Measurements from ENCODE around the gene PELI1.

Gene PELI1

GRCh38 chr2:64128406-64128805 is 15.8 kb downstream of the PELI1 start:
- no peak overlapping the region for H3K27ac ChIP-seq (ENCODE audit: low read depth, low read length, poor library complexity, severe bottlenecking)
- H3K4me2 ChIP-seq (ENCODE audit: low read length) = no peak overlapping the region
- no peaks in the 10 kb centered on the region for H3K9me2 ChIP-seq (ENCODE audit: low read depth, low read length)
- H3K79me2 ChIP-seq (ENCODE audit: insufficient read depth, low read length) = peaks cover 99% of the 10 kb centered on the region
- H3K4me1 ChIP-seq (ENCODE audit: insufficient read depth, low read length, severe bottlenecking) = peaks cover 76% of the 10 kb centered on the region
- no peaks in the 10 kb centered on the region for H3K9me3 ChIP-seq (ENCODE audit: low read length)
- no peak overlapping the region for H3K9ac ChIP-seq (ENCODE audit: low read length)
- no peak overlapping the region for H3K4me3 ChIP-seq (ENCODE audit: low read depth, low read length, poor library complexity, severe bottlenecking)
- H4K20me1 ChIP-seq (ENCODE audit: insufficient read depth, low read length) = no peaks in the 10 kb centered on the region
- H3K27me3 ChIP-seq (ENCODE audit: insufficient read depth, low read length) = no peaks in the 10 kb centered on the region
- TF ChIP-seq, protein P1, sequence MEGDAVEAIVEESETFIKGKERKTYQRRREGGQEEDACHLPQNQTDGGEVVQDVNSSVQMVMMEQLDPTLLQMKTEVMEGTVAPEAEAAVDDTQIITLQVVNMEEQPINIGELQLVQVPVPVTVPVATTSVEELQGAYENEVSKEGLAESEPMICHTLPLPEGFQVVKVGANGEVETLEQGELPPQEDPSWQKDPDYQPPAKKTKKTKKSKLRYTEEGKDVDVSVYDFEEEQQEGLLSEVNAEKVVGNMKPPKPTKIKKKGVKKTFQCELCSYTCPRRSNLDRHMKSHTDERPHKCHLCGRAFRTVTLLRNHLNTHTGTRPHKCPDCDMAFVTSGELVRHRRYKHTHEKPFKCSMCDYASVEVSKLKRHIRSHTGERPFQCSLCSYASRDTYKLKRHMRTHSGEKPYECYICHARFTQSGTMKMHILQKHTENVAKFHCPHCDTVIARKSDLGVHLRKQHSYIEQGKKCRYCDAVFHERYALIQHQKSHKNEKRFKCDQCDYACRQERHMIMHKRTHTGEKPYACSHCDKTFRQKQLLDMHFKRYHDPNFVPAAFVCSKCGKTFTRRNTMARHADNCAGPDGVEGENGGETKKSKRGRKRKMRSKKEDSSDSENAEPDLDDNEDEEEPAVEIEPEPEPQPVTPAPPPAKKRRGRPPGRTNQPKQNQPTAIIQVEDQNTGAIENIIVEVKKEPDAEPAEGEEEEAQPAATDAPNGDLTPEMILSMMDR (IDR thresholded peaks at IDR 0.05; ENCODE audit: low read length) = no peak
- no peak for TF ChIP-seq EZH2 (IDR thresholded peaks at IDR 0.05; ENCODE audit: borderline replicate concordance, low read length)
- no peak overlapping the region for H2AFZ ChIP-seq (ENCODE audit: low read length)
- H3K36me3 ChIP-seq (ENCODE audit: insufficient read depth, low read length) = peaks cover 50% of the 10 kb centered on the region
- no peaks in the 10 kb centered on the region; the same call in 1 of the 2 replicates for H3F3A ChIP-seq (ENCODE audit: insufficient read depth, low read length)

DNA sequence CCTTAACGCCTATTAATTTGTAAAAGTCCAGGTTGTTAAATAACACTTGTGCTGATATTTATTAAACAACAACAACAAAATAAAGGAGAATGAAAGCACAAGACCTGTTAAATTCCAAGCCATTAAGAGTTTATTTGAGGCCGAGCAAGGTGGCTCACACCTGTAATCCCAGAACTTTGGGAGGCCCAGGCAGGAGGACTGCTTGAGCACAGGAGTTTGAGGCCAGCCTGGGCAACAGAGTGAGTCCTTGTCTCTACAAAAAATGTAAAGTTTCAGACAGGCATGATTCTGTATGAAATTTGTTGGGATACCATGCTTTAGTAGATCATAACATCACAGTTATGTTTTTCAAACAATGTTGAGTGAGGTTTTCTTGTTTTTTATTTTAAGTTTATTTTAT is 17.1 kb downstream of the PELI1 start:
- Histone ChIP-seq H3K27me3 (ENCODE audit: insufficient read depth, low read length) (no peaks in the 10 kb centered on the region), H3K9me3 (ENCODE audit: low read length) (no peaks in the 10 kb centered on the region), H3K4me3 (ENCODE audit: low read depth, low read length, poor library complexity, severe bottlenecking) (no peak overlapping the region), H3K27ac (ENCODE audit: low read depth, low read length, poor library complexity, severe bottlenecking) (no peak overlapping the region), H3K36me3 (ENCODE audit: insufficient read depth, low read length) (peaks cover 38% of the 10 kb centered on the region), H3F3A (ENCODE audit: insufficient read depth, low read length) (no peaks in the 10 kb centered on the region; the same call in 1 of the 2 replicates), H3K9ac (ENCODE audit: low read length) (no peak overlapping the region), H3K4me1 (ENCODE audit: insufficient read depth, low read length, severe bottlenecking) (peaks cover 79% of the 10 kb centered on the region), H4K20me1 (ENCODE audit: insufficient read depth, low read length) (no peaks in the 10 kb centered on the region), H3K79me2 (ENCODE audit: insufficient read depth, low read length) (peaks cover 99% of the 10 kb centered on the region), H2AFZ (ENCODE audit: low read length) (no peak overlapping the region), H3K4me2 (ENCODE audit: low read length) (no peak overlapping the region), H3K9me2 (ENCODE audit: low read depth, low read length) (no peaks in the 10 kb centered on the region)
- TF ChIP-seq, protein P1 (IDR thresholded peaks at IDR 0.05; ENCODE audit: low read length) = no peak
- no peak for TF ChIP-seq EZH2 (IDR thresholded peaks at IDR 0.05; ENCODE audit: borderline replicate concordance, low read length)

GRCh38 chr2:64126601-64127000 is 17.6 kb downstream of the PELI1 start:
- Histone ChIP-seq H3K27ac (ENCODE audit: low read depth, low read length, poor library complexity, severe bottlenecking) (no peak overlapping the region), H3F3A (ENCODE audit: insufficient read depth, low read length) (no peaks in the 10 kb centered on the region; the same call in 1 of the 2 replicates), H3K9me3 (ENCODE audit: low read length) (no peaks in the 10 kb centered on the region), H3K9me2 (ENCODE audit: low read depth, low read length) (no peaks in the 10 kb centered on the region), H3K4me3 (ENCODE audit: low read depth, low read length, poor library complexity, severe bottlenecking) (no peak overlapping the region), H3K4me2 (ENCODE audit: low read length) (no peak overlapping the region), H3K9ac (ENCODE audit: low read length) (no peak overlapping the region), H3K79me2 (ENCODE audit: insufficient read depth, low read length) (peaks cover 99% of the 10 kb centered on the region), H4K20me1 (ENCODE audit: insufficient read depth, low read length) (no peaks in the 10 kb centered on the region), H2AFZ (ENCODE audit: low read length) (no peak overlapping the region), H3K27me3 (ENCODE audit: insufficient read depth, low read length) (no peaks in the 10 kb centered on the region), H3K36me3 (ENCODE audit: insufficient read depth, low read length) (peaks cover 33% of the 10 kb centered on the region), H3K4me1 (ENCODE audit: insufficient read depth, low read length, severe bottlenecking) (peaks cover 82% of the 10 kb centered on the region)
- TF ChIP-seq, protein P1 (IDR thresholded peaks at IDR 0.05; ENCODE audit: low read length) = no peak
- no peak for TF ChIP-seq EZH2 (IDR thresholded peaks at IDR 0.05; ENCODE audit: borderline replicate concordance, low read length)
